Measurements from ENCODE around the gene CTAG2.

Gene CTAG2

GRCh38 chrX:154602226-154602625 lies 51.2 kb downstream of the CTAG2 start (continued):
- TF ChIP-seq, protein P1, sequence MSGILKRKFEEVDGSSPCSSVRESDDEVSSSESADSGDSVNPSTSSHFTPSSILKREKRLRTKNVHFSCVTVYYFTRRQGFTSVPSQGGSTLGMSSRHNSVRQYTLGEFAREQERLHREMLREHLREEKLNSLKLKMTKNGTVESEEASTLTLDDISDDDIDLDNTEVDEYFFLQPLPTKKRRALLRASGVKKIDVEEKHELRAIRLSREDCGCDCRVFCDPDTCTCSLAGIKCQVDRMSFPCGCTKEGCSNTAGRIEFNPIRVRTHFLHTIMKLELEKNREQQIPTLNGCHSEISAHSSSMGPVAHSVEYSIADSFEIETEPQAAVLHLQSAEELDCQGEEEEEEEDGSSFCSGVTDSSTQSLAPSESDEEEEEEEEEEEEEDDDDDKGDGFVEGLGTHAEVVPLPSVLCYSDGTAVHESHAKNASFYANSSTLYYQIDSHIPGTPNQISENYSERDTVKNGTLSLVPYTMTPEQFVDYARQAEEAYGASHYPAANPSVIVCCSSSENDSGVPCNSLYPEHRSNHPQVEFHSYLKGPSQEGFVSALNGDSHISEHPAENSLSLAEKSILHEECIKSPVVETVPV (CRISPR knock-in tag; IDR thresholded peaks at IDR 0.05): no peak
- TF ChIP-seq, protein P2, sequence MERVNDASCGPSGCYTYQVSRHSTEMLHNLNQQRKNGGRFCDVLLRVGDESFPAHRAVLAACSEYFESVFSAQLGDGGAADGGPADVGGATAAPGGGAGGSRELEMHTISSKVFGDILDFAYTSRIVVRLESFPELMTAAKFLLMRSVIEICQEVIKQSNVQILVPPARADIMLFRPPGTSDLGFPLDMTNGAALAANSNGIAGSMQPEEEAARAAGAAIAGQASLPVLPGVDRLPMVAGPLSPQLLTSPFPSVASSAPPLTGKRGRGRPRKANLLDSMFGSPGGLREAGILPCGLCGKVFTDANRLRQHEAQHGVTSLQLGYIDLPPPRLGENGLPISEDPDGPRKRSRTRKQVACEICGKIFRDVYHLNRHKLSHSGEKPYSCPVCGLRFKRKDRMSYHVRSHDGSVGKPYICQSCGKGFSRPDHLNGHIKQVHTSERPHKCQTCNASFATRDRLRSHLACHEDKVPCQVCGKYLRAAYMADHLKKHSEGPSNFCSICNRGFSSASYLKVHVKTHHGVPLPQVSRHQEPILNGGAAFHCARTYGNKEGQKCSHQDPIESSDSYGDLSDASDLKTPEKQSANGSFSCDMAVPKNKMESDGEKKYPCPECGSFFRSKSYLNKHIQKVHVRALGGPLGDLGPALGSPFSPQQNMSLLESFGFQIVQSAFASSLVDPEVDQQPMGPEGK (CRISPR knock-in tag; IDR thresholded peaks at IDR 0.05; ENCODE audit: borderline replicate concordance): no peak
- no peak for TF ChIP-seq BACH2 (CRISPR knock-in tag; IDR thresholded peaks at IDR 0.05; ENCODE audit: borderline replicate concordance)
- TF ChIP-seq ZNF565 (CRISPR knock-in tag; conservative IDR thresholded peaks at IDR 0.05; ENCODE audit: low read depth): no peak

All from SK-N-SH treated with all-trans-retinoic acid at 6 μM for 48 hours (cell line).